ENCODE data around the gene UBA6.

DNA sequence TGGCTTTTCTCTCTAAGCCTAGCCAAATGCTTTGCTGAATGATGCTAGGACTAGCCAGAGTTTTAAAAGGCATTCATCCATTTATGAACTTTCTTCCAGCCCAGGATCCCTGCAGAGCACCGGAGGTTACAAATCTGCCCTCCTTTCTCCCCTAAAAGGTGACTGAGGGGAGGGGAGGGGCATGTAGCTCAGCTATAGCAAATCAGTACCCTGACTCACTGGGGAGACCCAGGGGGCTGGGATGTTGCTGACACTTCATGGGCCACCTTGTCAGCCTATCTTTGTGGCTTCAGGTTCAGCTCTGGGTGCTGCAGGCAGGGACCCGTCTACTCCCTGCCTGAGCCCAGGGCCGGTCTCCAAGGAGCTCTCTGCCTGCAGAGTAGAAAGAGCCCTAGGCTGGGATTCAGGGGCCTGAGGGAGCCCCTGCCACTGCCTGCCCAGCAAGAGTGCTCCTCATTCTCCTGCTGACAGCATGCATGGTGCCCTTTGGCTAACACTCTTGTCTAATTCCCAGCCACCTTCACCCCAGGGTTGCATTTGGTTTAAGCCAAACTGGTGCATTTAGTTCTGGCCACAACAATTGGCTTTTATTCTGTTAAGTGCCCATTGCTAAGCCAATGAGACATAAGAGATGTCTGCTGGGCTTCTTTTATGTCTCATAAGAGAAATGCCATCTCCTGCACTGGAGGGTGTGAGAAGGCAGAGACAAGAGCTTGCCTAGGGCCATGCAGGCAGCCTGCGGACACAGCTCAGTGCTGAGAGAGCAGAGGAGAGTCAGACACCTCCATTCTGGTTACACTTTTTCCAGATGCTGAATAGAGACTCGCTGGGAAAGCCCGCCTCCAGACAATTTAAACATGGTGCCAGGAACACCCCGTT is 11.9 kb upstream of the UBA6 start:
- no peak for TF ChIP-seq CTCF (IDR thresholded peaks at IDR 0.05)
- TF ChIP-seq POLR2A (IDR thresholded peaks at IDR 0.05), result no peak

All from breast epithelium (tissue), 3 donors.